Heart left ventricle (tissue), 16 donors: Measurements from ENCODE around the gene COX8A. TPM values are rescaled to one million over a fixed set of nuclear protein-coding genes. Genes with fewer than 3 reads are reported as not detected.

Experiments used
- ATAC-seq, 4 donors: fragments of 200-7000 bp; cut with Tn5 transposase; one replicate each; pipeline ENCODE4 v1.9.1; 2020 to 2022; ENCODE audit warnings: moderate library complexity in 4 of 4, mild to moderate bottlenecking in 3 of 4, moderate number of reproducible peaks in 1 of 4
- DNase-seq, 5 donors: peaks; one replicate each; pipeline ENCODE4 v3.0.0-alpha.2; 2020
- H3K27ac ChIP-seq, 12 donors: fragments of 200-600 bp; sonication (generic) in 4 of 12; one replicate each; pipeline versions ENCODE4 v1.5.0 to v1.8.0; 2016 to 2022; ENCODE audit warnings: mild to moderate bottlenecking in 2 of 12
- H3K27me3 ChIP-seq, 9 donors: fragments of 200-600 bp; sonication (generic) in 2 of 9; one replicate each; pipeline versions ENCODE4 v1.5.1 to v1.8.0; 2016 to 2022; ENCODE audit warnings: mild to moderate bottlenecking in 3 of 9
- H3K36me3 ChIP-seq, 9 donors: fragments of 200-600 bp; sonication (generic) in 2 of 9; one replicate each; pipeline versions ENCODE4 v1.5.0 to v1.8.0; 2018 to 2022; ENCODE audit warnings: mild to moderate bottlenecking in 2 of 9
- H3K4me1 ChIP-seq, 12 donors: fragments of 200-600 bp; sonication (generic) in 4 of 12; one replicate each; pipeline versions ENCODE4 v1.5.0 to v1.8.0; 2016 to 2022; ENCODE audit warnings: mild to moderate bottlenecking in 3 of 12
- H3K4me3 ChIP-seq, 12 donors: fragments of 200-600 bp; sonication (generic) in 4 of 12; one replicate each; pipeline versions ENCODE4 v1.5.0 to v1.8.0; 2017 to 2022; ENCODE audit warnings: mild to moderate bottlenecking in 9 of 12, moderate library complexity in 4 of 12
- H3K9me3 ChIP-seq, 12 donors: fragments of 200-600 bp; sonication (generic) in 4 of 12; one replicate each; pipeline versions ENCODE4 v1.5.0 to v1.8.0; 2016 to 2022; ENCODE audit warnings: mild to moderate bottlenecking in 1 of 12
- POLR2A ChIP-seq, 2 donors: fragments of 450-650 bp; IDR thresholded peaks; one replicate each; pipeline ENCODE4 v1.6.1; 2017; ENCODE audit warnings: antibody characterized with exemption in 2 of 2, mild to moderate bottlenecking in 2 of 2, moderate library complexity in 2 of 2
- WGBS, 4 donors: extraction: QIAGEN DNeasy Blood & Tissue Kit in 2 of 4; methylation state at CpG; one replicate each; pipeline versions ENCODE4 v1.1.5 to v1.1.7; 2013 to 2018; 5-methylcytosine and 5-hydroxymethylcytosine counted together
- intact Hi-C, 10 donors: fragments of 100-400 bp; cut with DNase I; formaldehyde crosslinking; loops; one replicate each; pipeline versions ENCODE4 v1.11.1 to v1.14.2; 2022
- polyA plus RNA-seq, 2 donors: library from polyadenylated mRNA; stranded (reverse); fragments of 200-250 nt; gene quantifications; one replicate each; pipeline ENCODE4 v1.2.3, GENCODE V29; 2013
- total RNA-seq, 9 donors: library from RNA; depleted of rRNA in 2 of 9; stranded (reverse); fragments of >200 nt in 2 of 9; fragmentation: NEBNext Ultra II Directional in 3 of 9; extraction: Animal tissue kit (Norgen Biotek cat#: 25700) in 3 of 9; gene quantifications; one replicate each; pipeline versions ENCODE4 v1.1.0 to v1.2.4, GENCODE V29; 2016 to 2023
- TF ChIP-seq, protein P1 (sequence below), 12 donors: fragments of 200-600 bp; sonication (generic) in 4 of 12; IDR thresholded peaks; one replicate each; pipeline versions ENCODE4 v1.5.0 to v1.8.0; 2018 to 2022; ENCODE audit warnings: antibody characterized with exemption in 12 of 12, mild to moderate bottlenecking in 5 of 12
- donor health status: ischemic (EF 13 %, LVEDD 7.1; RV severe dilation, severe dysfunction).
- donor health status: healthy with polysubstance abuse.
- donor health status: DM: no; HTN: yes; CAD: no.
- donor health status: DM: no; HTN: no; CAD: no.
- donor health status: ischemic (EF 25% LVEDD 6.9; RV normal size, moderate dysfunction).
- donor health status: ischemic (EF 25% LVEDD 5.7; RV mildly dilated, moderate dysfunction).
- donor health status: healthy.
- donor health status: DM: yes; HTN: yes; CAD: no.
- donor health status: ischemic (EF 35%, LVEDD 5.7; RV mildly dilated, moderate dysfunction).
- donor health status: nonischemic (EF 11% LVEDD 7.7; RV severe dilation, severe dysfunction).
- donor health status: DM: yes; HTN: yes; CAD: no.
- donor health status: PGD.
- donor health status: ischemic (EF 29% LVEDD 5.4; RV normal size, mild dysfunction).
- donor health status: nonischemic (EF 23%, LVEDD 6.1; RV moderate dilation, normal function).

COX8A gene
- total and polyA plus RNA-seq, 11 donors, result 673 to 2,448 (median 1,029) TPM

DNA sequence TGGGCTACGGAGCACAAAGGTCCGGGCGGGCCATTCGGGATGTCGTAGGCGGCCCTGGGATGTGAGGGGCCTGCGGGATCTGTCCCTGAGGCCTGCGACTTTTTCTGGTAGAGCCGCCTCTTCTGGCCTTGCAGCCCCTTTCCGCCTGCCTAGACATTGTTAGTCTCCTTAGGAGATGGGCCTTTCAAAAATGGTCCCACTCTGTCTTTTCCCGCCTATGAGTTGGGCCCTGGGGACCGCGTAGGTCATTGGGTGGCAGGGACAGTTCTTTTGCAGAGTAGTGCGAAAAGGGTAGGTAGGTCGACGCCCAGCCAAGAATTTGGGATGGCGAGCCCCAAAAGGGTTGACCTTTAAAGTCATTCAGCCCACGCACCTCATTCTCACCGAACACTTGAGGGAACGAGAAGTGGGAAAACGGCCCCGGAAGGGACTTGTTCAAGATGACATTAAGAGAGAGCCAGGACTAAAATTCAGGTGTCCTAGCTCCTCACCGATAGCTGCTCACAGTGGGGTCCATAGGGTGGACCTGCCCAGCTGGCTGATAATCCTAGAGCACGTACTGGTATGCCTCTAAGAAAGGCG lies 12.6 kb downstream of the COX8A start:
- 32 to 46% (median 40%) methylated on average over 19 to 25 of the region's 25 CpGs for WGBS, 4 donors
- DNase-seq (no peak), ATAC-seq (no peak)
- no peaks in the 10 kb centered on the region for H3K27me3 ChIP-seq
- intact Hi-C loops, result no loop called here
- peaks cover 0 to 28% (median 19%) of the 10 kb centered on the region in 12 donors for H3K4me1 ChIP-seq
- H3K9me3 ChIP-seq, result no peaks in the 10 kb centered on the region
- peak overlapping the region; percentile 73 to 100 (median 96) for H3K4me3 ChIP-seq
- H3K36me3 ChIP-seq, result peaks cover 0 to 39% (median 29%) of the 10 kb centered on the region in 9 donors
- H3K27ac ChIP-seq, result peak overlapping the region in 11 of 12 donors; percentile 81 to 93 (median 87)
- no peak for TF ChIP-seq POLR2A (IDR thresholded peaks at IDR 0.05)

DNA sequence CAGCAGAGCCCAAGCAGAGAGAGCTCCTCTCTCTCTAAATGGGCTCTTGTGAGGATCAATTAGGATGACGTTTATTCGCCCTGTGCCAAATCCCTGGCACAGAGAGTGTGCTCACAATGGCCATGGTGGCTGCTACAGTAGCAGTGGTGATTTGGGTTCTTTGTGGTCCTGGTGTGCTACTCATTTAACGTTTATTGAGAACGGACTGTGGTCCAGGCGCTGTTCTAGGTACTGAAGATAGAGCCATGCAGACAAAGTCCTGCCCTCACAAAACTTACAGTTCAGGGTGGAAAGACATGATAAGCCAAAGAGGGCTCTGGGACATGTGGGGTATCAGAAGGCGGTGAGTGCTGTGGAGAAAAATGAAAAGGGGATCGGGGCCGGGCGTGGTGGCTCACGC lies 17.1 kb downstream of the COX8A start:
- ATAC-seq (no peak), DNase-seq (no peak)
- Histone ChIP-seq H3K27ac (no peak overlapping the region), H3K4me3 (no peak overlapping the region), H3K9me3 (no peaks in the 10 kb centered on the region), H3K36me3 (peaks cover 0 to 77% (median 65%) of the 10 kb centered on the region in 9 donors), H3K4me1 (peaks cover 0 to 26% (median 14%) of the 10 kb centered on the region in 12 donors), H3K27me3 (no peaks in the 10 kb centered on the region)
- intact Hi-C loops, result no loop called here
- WGBS, 4 donors, result 88 to 93% (median 91%) methylated on average over 10 of the region's 10 CpGs
- no peak for TF ChIP-seq POLR2A (IDR thresholded peaks at IDR 0.05)
- TF ChIP-seq, protein P1, sequence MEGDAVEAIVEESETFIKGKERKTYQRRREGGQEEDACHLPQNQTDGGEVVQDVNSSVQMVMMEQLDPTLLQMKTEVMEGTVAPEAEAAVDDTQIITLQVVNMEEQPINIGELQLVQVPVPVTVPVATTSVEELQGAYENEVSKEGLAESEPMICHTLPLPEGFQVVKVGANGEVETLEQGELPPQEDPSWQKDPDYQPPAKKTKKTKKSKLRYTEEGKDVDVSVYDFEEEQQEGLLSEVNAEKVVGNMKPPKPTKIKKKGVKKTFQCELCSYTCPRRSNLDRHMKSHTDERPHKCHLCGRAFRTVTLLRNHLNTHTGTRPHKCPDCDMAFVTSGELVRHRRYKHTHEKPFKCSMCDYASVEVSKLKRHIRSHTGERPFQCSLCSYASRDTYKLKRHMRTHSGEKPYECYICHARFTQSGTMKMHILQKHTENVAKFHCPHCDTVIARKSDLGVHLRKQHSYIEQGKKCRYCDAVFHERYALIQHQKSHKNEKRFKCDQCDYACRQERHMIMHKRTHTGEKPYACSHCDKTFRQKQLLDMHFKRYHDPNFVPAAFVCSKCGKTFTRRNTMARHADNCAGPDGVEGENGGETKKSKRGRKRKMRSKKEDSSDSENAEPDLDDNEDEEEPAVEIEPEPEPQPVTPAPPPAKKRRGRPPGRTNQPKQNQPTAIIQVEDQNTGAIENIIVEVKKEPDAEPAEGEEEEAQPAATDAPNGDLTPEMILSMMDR (IDR thresholded peaks at IDR 0.05), result no peak

DNA sequence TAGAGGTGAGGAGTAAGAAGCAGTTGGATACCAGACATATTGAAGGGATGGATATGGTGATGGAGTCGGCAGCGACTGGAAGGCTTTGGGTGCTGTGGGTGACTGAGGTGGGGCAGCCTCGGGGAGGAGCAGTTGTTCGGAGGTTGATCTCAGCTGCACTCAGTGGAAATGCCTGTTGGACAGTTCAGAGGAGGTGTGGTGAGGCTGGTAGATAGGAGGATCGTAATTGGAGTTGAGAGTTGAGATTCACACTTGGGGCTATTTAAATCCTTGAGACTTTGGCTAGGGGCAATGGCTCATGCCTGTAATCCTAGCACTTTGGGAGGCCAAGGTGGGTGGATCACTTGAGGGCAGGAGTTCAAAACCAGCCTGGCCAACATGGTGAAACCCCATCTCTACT lies 18.7 kb downstream of the COX8A start:
- intact Hi-C loops, result no loop called here
- H3K27ac ChIP-seq, result no peak overlapping the region
- TF ChIP-seq, protein P1 (IDR thresholded peaks at IDR 0.05), result no peak
- TF ChIP-seq POLR2A (IDR thresholded peaks at IDR 0.05), result no peak
- 76 to 87% (median 83%) methylated on average over 5 of the region's 5 CpGs for WGBS, 4 donors
- DNase-seq (no peak), ATAC-seq (no peak)
- H3K4me3 ChIP-seq, result no peak overlapping the region
- H3K9me3 ChIP-seq, result no peaks in the 10 kb centered on the region
- H3K4me1 ChIP-seq, result peaks cover 0 to 13% (median 2%) of the 10 kb centered on the region in 12 donors
- no peaks in the 10 kb centered on the region for H3K27me3 ChIP-seq
- peaks cover 0 to 91% (median 78%) of the 10 kb centered on the region in 9 donors for H3K36me3 ChIP-seq

GRCh38 chr11:63993993-63994392 lies 19.6 kb downstream of the COX8A start:
- ATAC-seq, result peak in 3 of 4 donors; percentile 17 to 68 (median 36)
- no peak overlapping the region for H3K4me3 ChIP-seq
- intact Hi-C loops, result no loop called here
- no peaks in the 10 kb centered on the region for H3K27me3 ChIP-seq
- H3K9me3 ChIP-seq, result no peaks in the 10 kb centered on the region
- TF ChIP-seq, protein P1 (IDR thresholded peaks at IDR 0.05), result no peak
- TF ChIP-seq POLR2A (IDR thresholded peaks at IDR 0.05), result no peak
- DNase-seq, result peak in 1 of 5 donors; percentile 62
- no peak overlapping the region for H3K27ac ChIP-seq
- H3K4me1 ChIP-seq, result peaks cover 0 to 17% (median 4%) of the 10 kb centered on the region in 12 donors
- WGBS, 4 donors, result 48 to 65% (median 59%) methylated on average over 6 of the region's 6 CpGs
- peaks cover 0 to 83% (median 70%) of the 10 kb centered on the region in 9 donors for H3K36me3 ChIP-seq
